Measurements from ENCODE around the gene LMF1.
A peak's percentile ranks its signal among the peaks of the same experiment; 100 is the strongest.

LMF1 gene

GRCh38 chr16:986925-987582 is 16.3 kb upstream of the LMF1 start:
- H3K4me1 ChIP-seq (ENCODE audit: control insufficient read depth in 5 of 5, insufficient read depth in 5 of 5, low read length in 5 of 5), result peaks cover 0 to 4% (median 1%) of the 10 kb centered on the region in 5 donors

GRCh38 chr16:986411-986810 is 15.6 kb upstream of the LMF1 start:
- Histone ChIP-seq H3K9ac (ENCODE audit: low read length in 5 of 5) (no peak overlapping the region), H3K4me3 (ENCODE audit: low read depth in 1 of 5, low read length in 5 of 5) (no peak overlapping the region), H3K36me3 (ENCODE audit: control insufficient read depth in 5 of 5, insufficient read depth in 5 of 5, low read length in 5 of 5) (no peaks in the 10 kb centered on the region), H3K27ac (ENCODE audit: low read depth, low read length) (no peak overlapping the region), H3K9me3 (ENCODE audit: control insufficient read depth in 5 of 5, low read length in 5 of 5) (no peaks in the 10 kb centered on the region), H3K4me1 (ENCODE audit: control insufficient read depth in 5 of 5, insufficient read depth in 5 of 5, low read length in 5 of 5) (peaks cover 0 to 8% (median 2%) of the 10 kb centered on the region in 5 donors), H3K27me3 (ENCODE audit: control insufficient read depth in 5 of 5, insufficient read depth in 4 of 5, low read length in 5 of 5) (peaks cover 4 to 37% (median 31%) of the 10 kb centered on the region in 5 donors)

More at GRCh38 chr16:986925-987582, 16.3 kb upstream of the LMF1 start:
- no peaks in the 10 kb centered on the region for H3K36me3 ChIP-seq (ENCODE audit: control insufficient read depth in 5 of 5, insufficient read depth in 5 of 5, low read length in 5 of 5)
- no peak overlapping the region for H3K4me3 ChIP-seq (ENCODE audit: low read depth in 1 of 5, low read length in 5 of 5)
- no peaks in the 10 kb centered on the region for H3K9me3 ChIP-seq (ENCODE audit: control insufficient read depth in 5 of 5, low read length in 5 of 5)
- peaks cover 6 to 37% (median 31%) of the 10 kb centered on the region in 5 donors for H3K27me3 ChIP-seq (ENCODE audit: control insufficient read depth in 5 of 5, insufficient read depth in 4 of 5, low read length in 5 of 5)
- H3K9ac ChIP-seq (ENCODE audit: low read length in 5 of 5), result no peak overlapping the region
- no peak overlapping the region for H3K27ac ChIP-seq (ENCODE audit: low read depth, low read length)

DNA sequence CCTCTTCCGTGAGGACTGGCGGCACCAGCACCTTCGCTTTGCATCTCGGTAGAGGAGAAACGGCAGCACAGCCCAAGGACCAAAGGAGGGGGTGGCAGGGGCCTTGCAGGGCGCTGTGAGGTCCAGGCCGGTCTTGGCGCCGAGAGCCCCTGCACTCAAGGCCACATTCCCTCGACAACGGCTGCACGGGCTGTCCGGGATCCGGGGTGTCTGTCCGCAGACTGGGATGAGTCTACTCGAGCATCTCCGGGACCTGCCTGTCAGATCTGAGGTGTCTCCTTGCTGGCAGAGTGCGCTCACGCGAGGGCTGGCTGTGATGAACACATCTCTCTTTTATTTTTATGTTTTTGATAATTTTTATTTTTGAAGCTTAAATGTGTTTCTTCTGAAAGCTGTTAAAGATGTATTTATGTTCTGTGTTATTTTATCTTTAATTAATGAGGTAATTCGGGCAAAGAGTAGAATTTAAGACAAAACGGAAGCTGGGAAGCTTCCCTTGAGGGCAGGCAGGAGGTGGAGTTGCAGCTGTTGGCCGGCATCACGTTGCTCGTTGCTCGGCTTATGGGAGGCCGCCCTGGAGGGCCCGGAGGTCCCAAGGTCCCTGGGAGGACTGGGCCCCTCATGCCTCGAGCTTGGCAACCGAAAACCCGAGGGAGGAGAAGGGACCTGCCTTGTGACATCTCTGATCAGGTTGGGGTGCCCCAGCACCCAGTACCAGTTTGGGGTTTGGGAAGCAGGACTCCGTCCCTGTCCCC is 15.0 kb upstream of the LMF1 start:
- no peaks in the 10 kb centered on the region for H3K36me3 ChIP-seq (ENCODE audit: control insufficient read depth in 5 of 5, insufficient read depth in 5 of 5, low read length in 5 of 5)
- H3K27me3 ChIP-seq (ENCODE audit: control insufficient read depth in 5 of 5, insufficient read depth in 4 of 5, low read length in 5 of 5), result peaks cover 4 to 37% (median 31%) of the 10 kb centered on the region in 5 donors
- H3K9me3 ChIP-seq (ENCODE audit: control insufficient read depth in 5 of 5, low read length in 5 of 5), result no peaks in the 10 kb centered on the region
- no peak overlapping the region for H3K9ac ChIP-seq (ENCODE audit: low read length in 5 of 5)
- no peak overlapping the region for H3K27ac ChIP-seq (ENCODE audit: low read depth, low read length)
- H3K4me3 ChIP-seq (ENCODE audit: low read depth in 1 of 5, low read length in 5 of 5), result no peak overlapping the region
- peaks cover 0 to 13% (median 7%) of the 10 kb centered on the region in 5 donors for H3K4me1 ChIP-seq (ENCODE audit: control insufficient read depth in 5 of 5, insufficient read depth in 5 of 5, low read length in 5 of 5)

GRCh38 chr16:984736-985636 is 14.2 kb upstream of the LMF1 start:
- no peaks in the 10 kb centered on the region for H3K36me3 ChIP-seq (ENCODE audit: control insufficient read depth in 5 of 5, insufficient read depth in 5 of 5, low read length in 5 of 5)
- no peak overlapping the region for H3K9ac ChIP-seq (ENCODE audit: low read length in 5 of 5)
- H3K27me3 ChIP-seq (ENCODE audit: control insufficient read depth in 5 of 5, insufficient read depth in 4 of 5, low read length in 5 of 5), result peaks cover 4 to 40% (median 35%) of the 10 kb centered on the region in 5 donors
- peaks cover 0 to 20% (median 13%) of the 10 kb centered on the region in 5 donors for H3K4me1 ChIP-seq (ENCODE audit: control insufficient read depth in 5 of 5, insufficient read depth in 5 of 5, low read length in 5 of 5)
- no peak overlapping the region for H3K4me3 ChIP-seq (ENCODE audit: low read depth in 1 of 5, low read length in 5 of 5)
- H3K27ac ChIP-seq (ENCODE audit: low read depth, low read length), result no peak overlapping the region
- no peaks in the 10 kb centered on the region for H3K9me3 ChIP-seq (ENCODE audit: control insufficient read depth in 5 of 5, low read length in 5 of 5)

GRCh38 chr16:984121-984694 is 13.4 kb upstream of the LMF1 start:
- Histone ChIP-seq H3K27me3 (ENCODE audit: control insufficient read depth in 5 of 5, insufficient read depth in 4 of 5, low read length in 5 of 5) (peaks cover 4 to 44% (median 36%) of the 10 kb centered on the region in 5 donors), H3K27ac (ENCODE audit: low read depth, low read length) (no peak overlapping the region), H3K4me3 (ENCODE audit: low read depth in 1 of 5, low read length in 5 of 5) (no peak overlapping the region), H3K9me3 (ENCODE audit: control insufficient read depth in 5 of 5, low read length in 5 of 5) (no peaks in the 10 kb centered on the region), H3K9ac (ENCODE audit: low read length in 5 of 5) (no peak overlapping the region), H3K4me1 (ENCODE audit: control insufficient read depth in 5 of 5, insufficient read depth in 5 of 5, low read length in 5 of 5) (peaks cover 0 to 21% (median 13%) of the 10 kb centered on the region in 5 donors), H3K36me3 (ENCODE audit: control insufficient read depth in 5 of 5, insufficient read depth in 5 of 5, low read length in 5 of 5) (no peaks in the 10 kb centered on the region)

GRCh38 chr16:983044-984030 is 12.6 kb upstream of the LMF1 start:
- no peak overlapping the region for H3K4me3 ChIP-seq (ENCODE audit: low read depth in 1 of 5, low read length in 5 of 5)
- no peak overlapping the region for H3K9ac ChIP-seq (ENCODE audit: low read length in 5 of 5)
- no peaks in the 10 kb centered on the region for H3K9me3 ChIP-seq (ENCODE audit: control insufficient read depth in 5 of 5, low read length in 5 of 5)
- peaks cover 0 to 21% (median 13%) of the 10 kb centered on the region in 5 donors for H3K4me1 ChIP-seq (ENCODE audit: control insufficient read depth in 5 of 5, insufficient read depth in 5 of 5, low read length in 5 of 5)
- H3K27me3 ChIP-seq (ENCODE audit: control insufficient read depth in 5 of 5, insufficient read depth in 4 of 5, low read length in 5 of 5), result peaks cover 4 to 46% (median 28%) of the 10 kb centered on the region in 5 donors
- H3K36me3 ChIP-seq (ENCODE audit: control insufficient read depth in 5 of 5, insufficient read depth in 5 of 5, low read length in 5 of 5), result no peaks in the 10 kb centered on the region
- H3K27ac ChIP-seq (ENCODE audit: low read depth, low read length), result no peak overlapping the region

GRCh38 chr16:982145-983043 is 11.6 kb upstream of the LMF1 start:
- no peaks in the 10 kb centered on the region for H3K9me3 ChIP-seq (ENCODE audit: control insufficient read depth in 5 of 5, low read length in 5 of 5)
- H3K4me1 ChIP-seq (ENCODE audit: control insufficient read depth in 5 of 5, insufficient read depth in 5 of 5, low read length in 5 of 5), result peaks cover 0 to 21% (median 14%) of the 10 kb centered on the region in 5 donors
- peaks cover 4 to 42% (median 22%) of the 10 kb centered on the region in 5 donors for H3K27me3 ChIP-seq (ENCODE audit: control insufficient read depth in 5 of 5, insufficient read depth in 4 of 5, low read length in 5 of 5)
- no peak overlapping the region for H3K9ac ChIP-seq (ENCODE audit: low read length in 5 of 5)
- H3K36me3 ChIP-seq (ENCODE audit: control insufficient read depth in 5 of 5, insufficient read depth in 5 of 5, low read length in 5 of 5), result no peaks in the 10 kb centered on the region
- no peak overlapping the region for H3K27ac ChIP-seq (ENCODE audit: low read depth, low read length)
- peak overlapping the region in 1 of 5 donors; percentile 50 for H3K4me3 ChIP-seq (ENCODE audit: low read depth in 1 of 5, low read length in 5 of 5)

GRCh38 chr16:981695-982144 is 10.9 kb upstream of the LMF1 start, which contains the start of gene SOX8:
SOX8 (plus strand) TSS chr16:981770; CDS start chr16:981923, 153 bp downstream.
- Histone ChIP-seq H3K9me3 (ENCODE audit: control insufficient read depth in 5 of 5, low read length in 5 of 5) (no peaks in the 10 kb centered on the region), H3K27ac (ENCODE audit: low read depth, low read length) (no peak within 1 kb of the TSS), H3K4me1 (ENCODE audit: control insufficient read depth in 5 of 5, insufficient read depth in 5 of 5, low read length in 5 of 5) (peaks cover 0 to 23% (median 20%) of the 10 kb centered on the region in 5 donors), H3K36me3 (ENCODE audit: control insufficient read depth in 5 of 5, insufficient read depth in 5 of 5, low read length in 5 of 5) (no peaks in the 10 kb centered on the region), H3K4me3 (ENCODE audit: low read depth in 1 of 5, low read length in 5 of 5) (peak within 1 kb of the TSS in 4 of 5 donors; percentile 32 to 68 (median 65)), H3K9ac (ENCODE audit: low read length in 5 of 5) (peak within 1 kb of the TSS in 2 of 5 donors; percentile 20 to 41), H3K27me3 (ENCODE audit: control insufficient read depth in 5 of 5, insufficient read depth in 4 of 5, low read length in 5 of 5) (peaks cover 4 to 42% (median 22%) of the 10 kb centered on the region in 5 donors)

Measured in subcutaneous abdominal adipose tissue (tissue), 5 donors.